WERI-Rb-1 (cell line): ENCODE data around the gene DAB1.

Experiments
- DNase-seq: peaks from one replicate; pipeline ENCODE4 v3.0.0-alpha.2; 2020
- H3K27ac ChIP-seq: fragments of 250-450 bp; sonication (Bioruptor Pico); 2 replicates; pipeline ENCODE4 v1.5.1; 2020; ENCODE audit warnings: mild to moderate bottlenecking, moderate library complexity
- H3K27me3 ChIP-seq: fragments of 250-450 bp; sonication (Bioruptor Pico); 2 replicates; pipeline ENCODE4 v1.5.1; 2021; ENCODE audit warnings: mild to moderate bottlenecking, low read depth, moderate library complexity; ENCODE audit not compliant: insufficient read depth, severe bottlenecking
- H3K36me3 ChIP-seq: fragments of 250-450 bp; sonication (Bioruptor Pico); 2 replicates; pipeline ENCODE4 v1.5.1; 2020; ENCODE audit warnings: mild to moderate bottlenecking, moderate library complexity
- H3K4me3 ChIP-seq: 2 replicates; pipeline ENCODE4 v1.5.1; 2011; ENCODE audit warnings: low read depth, mild to moderate bottlenecking, control low read depth, low read length
- H3K9me3 ChIP-seq: fragments of 250-450 bp; sonication (Bioruptor Pico); 2 replicates; pipeline ENCODE4 v1.5.1; 2021; ENCODE audit warnings: mild to moderate bottlenecking, moderate library complexity; ENCODE audit not compliant: severe bottlenecking
- CTCF ChIP-seq: IDR thresholded peaks from 2 replicates; pipeline ENCODE4 v1.5.1; 2011; ENCODE audit warnings: low read depth, mild to moderate bottlenecking, control low read depth, inconsistent platforms, low read length

The DAB1 gene

GRCh38 chr1:57024428-57024827, 399.4 kb downstream of the DAB1 start:
- H3K4me3 ChIP-seq, result no peak overlapping the region
- peaks cover 3% of the 10 kb centered on the region for H3K9me3 ChIP-seq
- H3K27me3 ChIP-seq, result no peaks in the 10 kb centered on the region
- TF ChIP-seq CTCF, result no peak
- DNase-seq, result no peak
- no peak overlapping the region for H3K27ac ChIP-seq
- no peaks in the 10 kb centered on the region for H3K36me3 ChIP-seq

- H3K36me3 ChIP-seq, result no peaks in the 10 kb centered on the region
- DNase-seq, result no peak
- no peak for TF ChIP-seq CTCF
- no peaks in the 10 kb centered on the region for H3K27me3 ChIP-seq
- no peak overlapping the region for H3K27ac ChIP-seq
- H3K9me3 ChIP-seq, result no peaks in the 10 kb centered on the region
- no peak overlapping the region for H3K4me3 ChIP-seq
Observed at GRCh38 chr1:57020216-57020615, 403.6 kb downstream of the DAB1 start.

GRCh38 chr1:57019236-57019839, 404.5 kb downstream of the DAB1 start:
- TF ChIP-seq CTCF, result no peak
- no peak overlapping the region for H3K4me3 ChIP-seq

GRCh38 chr1:57018119-57018518, 405.7 kb downstream of the DAB1 start:
- no peaks in the 10 kb centered on the region for H3K9me3 ChIP-seq
- no peaks in the 10 kb centered on the region for H3K36me3 ChIP-seq
- no peak overlapping the region for H3K4me3 ChIP-seq
- H3K27ac ChIP-seq, result no peak overlapping the region
- no peak for DNase-seq
- H3K27me3 ChIP-seq, result no peaks in the 10 kb centered on the region
- TF ChIP-seq CTCF, result no peak

More at GRCh38 chr1:57019236-57019839, 404.5 kb downstream of the DAB1 start:
- no peak overlapping the region for H3K27ac ChIP-seq
- H3K27me3 ChIP-seq, result no peaks in the 10 kb centered on the region
- peak; percentile 13 for DNase-seq
- H3K36me3 ChIP-seq, result no peaks in the 10 kb centered on the region
- no peaks in the 10 kb centered on the region for H3K9me3 ChIP-seq

- no peaks in the 10 kb centered on the region for H3K36me3 ChIP-seq
- no peak overlapping the region for H3K4me3 ChIP-seq
- no peaks in the 10 kb centered on the region for H3K9me3 ChIP-seq
- DNase-seq, result peak; percentile 15
- H3K27ac ChIP-seq, result no peak overlapping the region
- no peaks in the 10 kb centered on the region for H3K27me3 ChIP-seq
- peak; percentile 45; the same call in 1 of the 2 replicates for TF ChIP-seq CTCF
Observed at GRCh38 chr1:57017717-57018116, 406.1 kb downstream of the DAB1 start.

GRCh38 chr1:57017200-57017599, 406.7 kb downstream of the DAB1 start:
- Histone ChIP-seq H3K9me3 (no peaks in the 10 kb centered on the region), H3K27me3 (no peaks in the 10 kb centered on the region), H3K36me3 (no peaks in the 10 kb centered on the region), H3K4me3 (no peak overlapping the region), H3K27ac (no peak overlapping the region)
- TF ChIP-seq CTCF, result no peak
- no peak for DNase-seq
